B cell (primary cell): Measurements from ENCODE around the gene DHTKD1.

ENCODE experiments used
- CTCF ChIP-seq: fragments of 200-600 bp; IDR thresholded peaks from one replicate; pipeline ENCODE4 v1.8.0; 2022; ENCODE audit warnings: antibody characterized with exemption, mild to moderate bottlenecking
- EZH2 ChIP-seq: IDR thresholded peaks from 2 replicates; pipeline ENCODE4 v1.6.1; 2012; ENCODE audit warnings: borderline replicate concordance, low read depth, mild to moderate bottlenecking, moderate library complexity, low read length; ENCODE audit not compliant: insufficient read depth, poor library complexity, severe bottlenecking

GRCh38 chr10:12154516-12154915 is 85.8 kb downstream of the DHTKD1 start:
- TF ChIP-seq CTCF: no peak
- TF ChIP-seq EZH2: no peak
